K562 (cell line): ENCODE results near the gene TBXAS1. TPM values are rescaled to one million over a fixed set of nuclear protein-coding genes. Genes with fewer than 3 reads are reported as not detected.

Experiments used
- AFF4 ChIP-seq: sonication (generic); formaldehyde crosslinking; IDR thresholded peaks from 2 replicates; pipeline ENCODE4 v1.8.0; 2023; ENCODE audit warnings: mild to moderate bottlenecking, missing genetic modification reagents
- ATF4 ChIP-seq: fragments of 450-650 bp; formaldehyde crosslinking; IDR thresholded peaks from 2 replicates; pipeline ENCODE4 v1.4.0; 2022; ENCODE audit warnings: mild to moderate bottlenecking, moderate library complexity
- BRF2 ChIP-seq: IDR thresholded peaks from 3 replicates; pipeline ENCODE4 v1.6.1; 2011; ENCODE audit warnings: borderline replicate concordance, mild to moderate bottlenecking; ENCODE audit not compliant: insufficient read length, insufficient read depth
- E2F1 ChIP-seq: sonication (generic); formaldehyde crosslinking; IDR thresholded peaks from 2 replicates; pipeline ENCODE4 v1.8.1; 2023; ENCODE audit warnings: mild to moderate bottlenecking, missing genetic modification reagents, moderate library complexity
- ETS1 ChIP-seq: conservative IDR thresholded peaks from 2 replicates; pipeline ENCODE4 v1.6.1; 2011; ENCODE audit warnings: low read depth, mild to moderate bottlenecking, low read length; ENCODE audit not compliant: control insufficient read depth
- FUS ChIP-seq: fragments of 200-400 bp; formaldehyde crosslinking; optimal IDR thresholded peaks from 2 replicates; pipeline ENCODE3; 2017; ENCODE audit warnings: low read depth, low read length
- HBP1 ChIP-seq: fragments of 450-650 bp; formaldehyde crosslinking; IDR thresholded peaks from 2 replicates; pipeline ENCODE4 v1.4.0; 2022; ENCODE audit warnings: missing genetic modification characterization
- JUND ChIP-seq, 2 experiments: IDR thresholded peaks; 2 replicates in 1 of 2; 3 replicates in 1 of 2; pipeline ENCODE4 v1.6.1; 2011; ENCODE audit warnings: borderline replicate concordance in 2 of 2, low read depth in 2 of 2, low read length in 2 of 2, improper control_type of control experiment in 1 of 2, missing biosample characterization in 1 of 2, missing genetic modification characterization in 1 of 2, missing genetic modification reagents in 1 of 2
- MTF1 ChIP-seq: fragments of 250-450 bp; sonication (Bioruptor Pico); IDR thresholded peaks from 2 replicates; pipeline ENCODE4 v1.9.0; 2021; ENCODE audit warnings: moderate library complexity, mild to moderate bottlenecking, inconsistent platforms, borderline replicate concordance
- SRF ChIP-seq, 2 experiments: fragments of 250-450, 450-650 bp in 1 of 2; sonication (Bioruptor Pico) in 1 of 2; sonication (generic) in 1 of 2; formaldehyde crosslinking; IDR thresholded peaks; 2 replicates each; pipeline versions ENCODE4 v1.5.0 to v1.5.1; 2020 to 2022; ENCODE audit warnings: mild to moderate bottlenecking in 1 of 2, missing genetic modification reagents in 1 of 2
- ZBED1 ChIP-seq: IDR thresholded peaks from 2 replicates; pipeline ENCODE4 v1.6.1; 2014
- ZNF41 ChIP-seq: fragments of 250-450 bp; sonication (Bioruptor Pico); conservative IDR thresholded peaks from 2 replicates; pipeline ENCODE4 v1.4.0; 2020; ENCODE audit warnings: mild to moderate bottlenecking
- ZNF780A ChIP-seq: fragments of 250-450 bp; sonication (Bioruptor Pico); IDR thresholded peaks from 2 replicates; pipeline ENCODE4 v1.5.0; 2021; ENCODE audit warnings: mild to moderate bottlenecking
- polyA plus RNA-seq, 8 experiments: library from polyadenylated mRNA; depleted of rRNA in 4 of 8; stranded (reverse) in 5 of 8; unstranded in 3 of 8; fragments of >200 nt; fragmentation: Nextera tagmentation in 2 of 8; fragmentation: Illumina TruSeq in 1 of 8; extraction: Ambion mirVana in 2 of 8; extraction: Trizol in 1 of 8; gene quantifications; 2 replicates each; pipeline versions ENCODE4 v1.2.1 to v1.2.3, GENCODE V29; 2011 to 2014; ENCODE audit warnings: inconsistent platforms in 1 of 8, missing spikeins in 1 of 8
- total RNA-seq, 7 experiments: library from RNA; depleted of rRNA in 6 of 7; stranded (reverse); fragments of >200 nt in 6 of 7; fragmentation: Illumina TruSeq in 2 of 7; extraction: Trizol in 2 of 7; gene quantifications; 2 replicates each; pipeline versions ENCODE4 v1.2.1 to v1.2.3, GENCODE V29; 2011 to 2021; ENCODE audit warnings: low replicate concordance in 1 of 7

The TBXAS1 gene
- total and polyA plus RNA-seq, 9 of the 15 experiments (the other 6 are each of a cell fraction or from before 2014, with no cell fraction given), result 1.1 to 8.3 (median 1.9) TPM

- TF ChIP-seq BRF2 (no peak), FUS (peak; percentile 95), E2F1 (peak; percentile 92), ZNF780A (CRISPR knock-in tag) (no peak), ATF4 (CRISPR knock-in tag) (no peak), MTF1 (CRISPR knock-in tag) (no peak), HBP1 (CRISPR knock-in tag) (no peak), ZNF41 (CRISPR knock-in tag) (no peak), ZBED1 (no peak), AFF4 (CRISPR knock-in tag) (no peak; the same call in 1 of the 2 replicates), ETS1 (peak; percentile 86), JUND (IDR thresholded peaks at IDR 0.05; ENCODE audit: borderline replicate concordance, low read depth, low read length) (peak; percentile 67; the same call in 1 of the 2 replicates), JUND (tag; IDR thresholded peaks at IDR 0.05; ENCODE audit: borderline replicate concordance, low read depth, low read length) (peak; percentile 70; the same call in 1 of the 3 replicates), SRF (CRISPR knock-in tag; IDR thresholded peaks at IDR 0.05) (peak in 1 of 2 experiments; percentile 83; a peak in 2 of 4 replicates)
Observed at GRCh38 chr7:140062528-140063299, 233.7 kb downstream of the TBXAS1 start, which contains the start of gene PARP12 (continued).
